H9 (cell line): ENCODE measurements around the gene NUP133. TPM values are rescaled to one million over a fixed set of nuclear protein-coding genes. Genes with fewer than 3 reads are reported as not detected.

Experiments used
- DNase-seq: peaks from one replicate; pipeline ENCODE4 v3.0.0-alpha.2; 2017
- H2AFZ ChIP-seq: one replicate; pipeline ENCODE4 v1.6.1; 2013; ENCODE audit warnings: mild to moderate bottlenecking, low read length, control low read depth, moderate library complexity
- H2AK5ac ChIP-seq: 2 replicates; pipeline ENCODE4 v1.6.1; 2013; ENCODE audit warnings: low read length, control low read depth, mixed read lengths; ENCODE audit not compliant: insufficient read length
- H2BK120ac ChIP-seq: one replicate; pipeline ENCODE4 v1.6.1; 2013; ENCODE audit warnings: low read depth, mild to moderate bottlenecking, low read length, control low read depth, inconsistent platforms; ENCODE audit not compliant: poor library complexity, severe bottlenecking
- H2BK12ac ChIP-seq: 2 replicates; pipeline ENCODE4 v1.6.1; 2013; ENCODE audit warnings: low read length, control low read depth, mixed read lengths, low read depth; ENCODE audit not compliant: insufficient read length
- H2BK15ac ChIP-seq: 2 replicates; pipeline ENCODE4 v1.6.1; 2013; ENCODE audit warnings: low read depth, low read length, control low read depth
- H2BK20ac ChIP-seq: one replicate; pipeline ENCODE4 v1.6.1; 2013; ENCODE audit warnings: low read depth, mild to moderate bottlenecking, low read length, control low read depth, inconsistent platforms; ENCODE audit not compliant: poor library complexity, severe bottlenecking
- H2BK5ac ChIP-seq: 2 replicates; pipeline ENCODE4 v1.6.1; 2013; ENCODE audit warnings: low read length, control low read depth, mixed read lengths; ENCODE audit not compliant: insufficient read length
- H3K14ac ChIP-seq: 2 replicates; pipeline ENCODE4 v1.6.1; 2013; ENCODE audit warnings: low read length, control low read depth; ENCODE audit not compliant: insufficient read depth
- H3K18ac ChIP-seq: 2 replicates; pipeline ENCODE4 v1.6.1; 2013; ENCODE audit warnings: low read depth, mild to moderate bottlenecking, mixed read lengths, low read length, control low read depth; ENCODE audit not compliant: insufficient read length
- H3K23ac ChIP-seq: 2 replicates; pipeline ENCODE4 v1.6.1; 2013; ENCODE audit warnings: low read length, control low read depth, mixed read lengths, low read depth; ENCODE audit not compliant: insufficient read length
- H3K23me2 ChIP-seq: 2 replicates; pipeline ENCODE4 v1.6.1; 2013; ENCODE audit warnings: low read depth, mild to moderate bottlenecking, mixed read lengths, low read length, control low read depth; ENCODE audit not compliant: insufficient read length, poor library complexity, severe bottlenecking
- H3K27ac ChIP-seq: 2 replicates; pipeline ENCODE4 v1.5.1; 2013; ENCODE audit warnings: low read length, control low read depth, mixed read lengths, low read depth; ENCODE audit not compliant: insufficient read length
- H3K27me3 ChIP-seq: 2 replicates; pipeline ENCODE4 v1.6.1; 2013; ENCODE audit warnings: low read length, control low read depth, inconsistent platforms; ENCODE audit not compliant: insufficient read depth
- H3K4ac ChIP-seq: 2 replicates; pipeline ENCODE4 v1.6.1; 2013; ENCODE audit warnings: low read depth, mild to moderate bottlenecking, control low read depth, inconsistent platforms, low read length, moderate library complexity
- H3K4me1 ChIP-seq: 2 replicates; pipeline ENCODE4 v1.6.1; 2013; ENCODE audit warnings: low read length, control low read depth, inconsistent platforms; ENCODE audit not compliant: insufficient read depth
- H3K4me2 ChIP-seq: 2 replicates; pipeline ENCODE4 v1.6.1; 2013; ENCODE audit warnings: low read length, control low read depth, mixed read lengths; ENCODE audit not compliant: insufficient read length, insufficient read depth
- H3K56ac ChIP-seq: 2 replicates; pipeline ENCODE4 v1.6.1; 2013; ENCODE audit warnings: low read depth, mild to moderate bottlenecking, mixed read lengths, low read length, control low read depth; ENCODE audit not compliant: insufficient read length
- H3K79me1 ChIP-seq: 2 replicates; pipeline ENCODE4 v1.6.1; 2013; ENCODE audit warnings: low read depth, mild to moderate bottlenecking, moderate library complexity, low read length, control low read depth, inconsistent platforms; ENCODE audit not compliant: insufficient read depth, poor library complexity, severe bottlenecking
- H3K79me2 ChIP-seq: 2 replicates; pipeline ENCODE4 v1.6.1; 2013; ENCODE audit warnings: low read length, control low read depth, inconsistent platforms; ENCODE audit not compliant: insufficient read depth
- H3K9ac ChIP-seq: 2 replicates; pipeline ENCODE4 v1.6.1; 2013; ENCODE audit warnings: low read length, control low read depth, mixed read lengths; ENCODE audit not compliant: insufficient read length; ENCODE audit errors: extremely low read depth
- H3K9me3 ChIP-seq: one replicate; pipeline ENCODE4 v1.6.1; 2013; ENCODE audit warnings: low read depth, low read length, inconsistent platforms; ENCODE audit not compliant: control insufficient read depth
- H3T11ph ChIP-seq: one replicate; pipeline ENCODE4 v1.6.1; 2013; ENCODE audit warnings: mild to moderate bottlenecking, low read length, control low read depth, inconsistent platforms
- H4K20me1 ChIP-seq: one replicate; pipeline ENCODE4 v1.6.1; 2013; ENCODE audit not compliant: control insufficient read depth, insufficient read length, insufficient read depth
- H4K5ac ChIP-seq: 2 replicates; pipeline ENCODE4 v1.6.1; 2013; ENCODE audit warnings: low read depth, mild to moderate bottlenecking, mixed read lengths, low read length, control low read depth; ENCODE audit not compliant: insufficient read length
- H4K8ac ChIP-seq: replicated peaks from 2 replicates; pipeline ENCODE4 v1.6.1; 2013; ENCODE audit warnings: low read length, control low read depth, mixed read lengths, low read depth; ENCODE audit not compliant: insufficient read length
- H4K91ac ChIP-seq: 2 replicates; pipeline ENCODE4 v1.6.1; 2013; ENCODE audit warnings: low read depth, mild to moderate bottlenecking, moderate library complexity, mixed read lengths, low read length, control low read depth; ENCODE audit not compliant: insufficient read length
- H3K27ac Mint-ChIP-seq, 3 experiments: 2 replicates in 2 of 3; 3 replicates in 1 of 3; pipeline ENCODE4 v1.8.0; 2020 to 2021; ENCODE audit warnings: mixed read lengths in 3 of 3, mild to moderate bottlenecking in 1 of 3, moderate library complexity in 1 of 3
- H3K27me3 Mint-ChIP-seq: 2 replicates; pipeline ENCODE4 v1.8.0; 2021; ENCODE audit warnings: low read depth, mild to moderate bottlenecking, moderate library complexity, mixed read lengths
- H3K36me3 Mint-ChIP-seq, 3 experiments: 2 replicates in 2 of 3; 3 replicates in 1 of 3; pipeline ENCODE4 v1.8.0; 2020 to 2021; ENCODE audit warnings: low read depth in 3 of 3, mixed read lengths in 3 of 3; ENCODE audit not compliant: insufficient read depth in 1 of 3
- H3K4me1 Mint-ChIP-seq, 2 experiments: 2 replicates each; pipeline ENCODE4 v1.8.0; 2020; ENCODE audit warnings: mixed read lengths in 2 of 2
- H3K4me3 Mint-ChIP-seq, 2 experiments: 2 replicates in 1 of 2; 3 replicates in 1 of 2; pipeline ENCODE4 v1.8.0; 2020 to 2021; ENCODE audit warnings: mild to moderate bottlenecking in 2 of 2, mixed read lengths in 2 of 2, moderate library complexity in 1 of 2
- H3K9me3 Mint-ChIP-seq, 2 experiments: 2 replicates in 1 of 2; 3 replicates in 1 of 2; pipeline ENCODE4 v1.8.0; 2020; ENCODE audit warnings: mild to moderate bottlenecking in 2 of 2, mixed read lengths in 2 of 2, moderate library complexity in 1 of 2
- WGBS: extraction: QIAGEN DNeasy Blood & Tissue Kit; methylation state at CpG from one replicate; pipeline ENCODE4 v1.1.7; 2013; ENCODE audit warnings: missing lambda C conversion rate, low lambda C conversion rate, mixed read lengths; ENCODE audit not compliant: insufficient read length; ENCODE audit errors: extremely low coverage; 5-methylcytosine and 5-hydroxymethylcytosine counted together
- total RNA-seq: library from RNA; stranded (reverse); gene quantifications from 2 replicates; pipeline ENCODE4 v1.2.1, GENCODE V29; 2021
- TF ChIP-seq, protein P1 (sequence below): fragments of 200-600 bp; sonication (generic); conservative IDR thresholded peaks from 3 replicates; pipeline ENCODE4 v1.8.0; 2021; ENCODE audit warnings: antibody characterized with exemption, mild to moderate bottlenecking

NUP133 gene
- total RNA-seq, 1 experiment from 2014 or later = 71.3 TPM

DNA sequence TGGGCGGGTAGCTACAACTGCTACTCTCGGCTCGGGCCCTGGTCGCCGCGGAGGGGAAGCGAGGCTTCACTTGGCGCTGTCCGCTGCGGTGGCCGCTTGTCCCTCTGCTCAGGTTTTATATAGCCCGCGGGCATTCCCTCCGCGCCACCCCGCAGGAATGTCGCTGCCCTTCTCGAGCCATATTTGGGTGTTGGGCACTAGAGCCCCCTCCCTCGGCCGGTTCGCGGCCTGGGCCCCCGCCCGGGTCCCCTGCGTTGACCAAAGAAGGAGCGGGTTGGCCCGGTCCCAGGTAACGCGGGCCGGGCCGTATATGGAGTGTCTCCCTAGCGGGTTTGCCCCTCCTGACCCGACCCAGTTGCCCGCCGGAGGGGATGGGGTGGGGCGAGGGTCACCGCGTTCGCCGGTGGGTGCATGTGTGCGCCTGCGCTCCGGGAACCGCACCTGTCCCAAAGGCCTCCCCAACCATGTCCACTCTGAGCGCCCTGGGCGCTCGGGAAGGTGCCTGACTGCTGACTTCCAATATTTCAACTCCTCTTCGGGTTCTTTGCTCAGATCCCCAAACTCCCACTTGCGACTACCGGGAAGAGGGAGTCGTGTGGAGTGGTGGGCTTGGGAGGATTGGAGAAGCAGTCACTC lies 74.0 kb downstream of the NUP133 start, which contains the start of gene ACTA1:
ACTA1 (minus strand) TSS at position 90 of the 636 bp plus-strand sequence. CDS start 979 bp downstream, outside the sequence.
- Mint-ChIP-seq H3K27ac (peak within 1 kb of the TSS in 1 of 3 experiments; percentile 28; a peak in 1 of 7 replicates), H3K9me3 (peaks cover 2 to 11% of the 10 kb centered on the region in 2 experiments; a peak in 2 of 5 replicates), H3K27me3 (peaks cover 76% of the 10 kb centered on the region), H3K36me3 (peaks cover 4 to 10% (median 4%) of the 10 kb centered on the region in 3 experiments; a peak in 6 of 7 replicates), H3K4me1 (peaks cover 24 to 26% of the 10 kb centered on the region in 2 experiments), H3K4me3 (peak within 1 kb of the TSS; percentile 68 to 84)
- peaks cover 14% of the 10 kb centered on the region for H3K23me2 ChIP-seq
- no peak within 1 kb of the TSS for H2BK15ac ChIP-seq
- no peak within 1 kb of the TSS for H2BK120ac ChIP-seq
- peaks cover 22% of the 10 kb centered on the region for H3K27me3 ChIP-seq
- no CpG with 5 or more reads among the region's 51 CpGs for WGBS
- peak within 1 kb of the TSS; percentile 48 for H3K9ac ChIP-seq
- no peaks in the 10 kb centered on the region for H3K79me2 ChIP-seq
- H2AFZ ChIP-seq = peak within 1 kb of the TSS; percentile 36
- no peak within 1 kb of the TSS for H2BK12ac ChIP-seq
- no peak within 1 kb of the TSS for H2AK5ac ChIP-seq
- peak; percentile 83 for DNase-seq
- no peak within 1 kb of the TSS for H3K56ac ChIP-seq
- no peak within 1 kb of the TSS for H2BK5ac ChIP-seq
- H3K4me1 ChIP-seq = peaks cover 2% of the 10 kb centered on the region; the same call in 1 of the 2 replicates
- no peak within 1 kb of the TSS for H3T11ph ChIP-seq
- H3K14ac ChIP-seq = peak within 1 kb of the TSS; percentile 79
- no peaks in the 10 kb centered on the region for H3K79me1 ChIP-seq
- H3K9me3 ChIP-seq = no peaks in the 10 kb centered on the region
- no peak within 1 kb of the TSS for H4K5ac ChIP-seq
- no peak within 1 kb of the TSS for H4K91ac ChIP-seq
- no peak within 1 kb of the TSS for H2BK20ac ChIP-seq
- TF ChIP-seq, protein P1, sequence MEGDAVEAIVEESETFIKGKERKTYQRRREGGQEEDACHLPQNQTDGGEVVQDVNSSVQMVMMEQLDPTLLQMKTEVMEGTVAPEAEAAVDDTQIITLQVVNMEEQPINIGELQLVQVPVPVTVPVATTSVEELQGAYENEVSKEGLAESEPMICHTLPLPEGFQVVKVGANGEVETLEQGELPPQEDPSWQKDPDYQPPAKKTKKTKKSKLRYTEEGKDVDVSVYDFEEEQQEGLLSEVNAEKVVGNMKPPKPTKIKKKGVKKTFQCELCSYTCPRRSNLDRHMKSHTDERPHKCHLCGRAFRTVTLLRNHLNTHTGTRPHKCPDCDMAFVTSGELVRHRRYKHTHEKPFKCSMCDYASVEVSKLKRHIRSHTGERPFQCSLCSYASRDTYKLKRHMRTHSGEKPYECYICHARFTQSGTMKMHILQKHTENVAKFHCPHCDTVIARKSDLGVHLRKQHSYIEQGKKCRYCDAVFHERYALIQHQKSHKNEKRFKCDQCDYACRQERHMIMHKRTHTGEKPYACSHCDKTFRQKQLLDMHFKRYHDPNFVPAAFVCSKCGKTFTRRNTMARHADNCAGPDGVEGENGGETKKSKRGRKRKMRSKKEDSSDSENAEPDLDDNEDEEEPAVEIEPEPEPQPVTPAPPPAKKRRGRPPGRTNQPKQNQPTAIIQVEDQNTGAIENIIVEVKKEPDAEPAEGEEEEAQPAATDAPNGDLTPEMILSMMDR = no peak
- peak within 1 kb of the TSS; percentile 97 for H3K4me2 ChIP-seq
- no peak within 1 kb of the TSS for H3K27ac ChIP-seq
- no peak within 1 kb of the TSS for H3K23ac ChIP-seq
- H4K20me1 ChIP-seq = no peaks in the 10 kb centered on the region
- peak within 1 kb of the TSS; percentile 82 for H3K18ac ChIP-seq
- H4K8ac ChIP-seq = no peak within 1 kb of the TSS
- no peak within 1 kb of the TSS for H3K4ac ChIP-seq
